ENCODE results near the gene PHF11. TPM values are rescaled to one million over a fixed set of nuclear protein-coding genes. Genes with fewer than 3 reads are reported as not detected.

The PHF11 gene
- total and polyA plus RNA-seq, 2 of the 13 experiments (the other 11 are each of a cell fraction or from before 2014, with no cell fraction given) = 15.8 to 22.0 TPM

GRCh38 chr13:49466292-49466838 is 29.4 kb upstream of the PHF11 start (continued):
- peak; percentile 87 for TF ChIP-seq PAXIP1 (CRISPR knock-in tag; conservative IDR thresholded peaks at IDR 0.05)
- TF ChIP-seq ZNF101 (CRISPR knock-in tag; IDR thresholded peaks at IDR 0.05; ENCODE audit: borderline replicate concordance, low read depth) = no peak
- no peak for TF ChIP-seq PCBP1 (IDR thresholded peaks at IDR 0.05; ENCODE audit: borderline replicate concordance, low read depth, low read length)
- TF ChIP-seq ZNF225 (CRISPR knock-in tag; IDR thresholded peaks at IDR 0.05) = no peak
- no peak for TF ChIP-seq ZBTB21 (CRISPR knock-in tag; IDR thresholded peaks at IDR 0.05)
- TF ChIP-seq KLF13 (CRISPR knock-in tag; IDR thresholded peaks at IDR 0.05) = no peak
- no peak for TF ChIP-seq TMF1 (CRISPR knock-in tag; IDR thresholded peaks at IDR 0.05; ENCODE audit: low read depth)
- no peak for TF ChIP-seq MIER3 (CRISPR knock-in tag; IDR thresholded peaks at IDR 0.05; ENCODE audit: borderline replicate concordance)
- TF ChIP-seq ZNF280D (CRISPR knock-in tag; IDR thresholded peaks at IDR 0.05) = peak; percentile 16; the same call in 1 of the 2 replicates
- TF ChIP-seq ZBTB42 (CRISPR knock-in tag; IDR thresholded peaks at IDR 0.05) = no peak
- TF ChIP-seq ZNF710 (CRISPR knock-in tag; IDR thresholded peaks at IDR 0.05; ENCODE audit: borderline replicate concordance) = no peak
- TF ChIP-seq FOXP4 (CRISPR knock-in tag; IDR thresholded peaks at IDR 0.05) = peak; percentile 43
- TF ChIP-seq ZBTB8A (CRISPR knock-in tag; IDR thresholded peaks at IDR 0.05; ENCODE audit: borderline replicate concordance, low read depth) = no peak

Data from HepG2 (cell line).